ENCODE data around the gene SMYD2.

GRCh38 chr1:214287884-214288283, 6.9 kb downstream of the SMYD2 start:
- TF ChIP-seq POLR2A (IDR thresholded peaks at IDR 0.05) (no peak), CTCF (IDR thresholded peaks at IDR 0.05) (no peak)
